ENCODE measurements around the gene ZDHHC14. TPM values are rescaled to one million over a fixed set of nuclear protein-coding genes. Genes with fewer than 3 reads are reported as not detected.

ZDHHC14 gene
- total and polyA plus RNA-seq, 2 of the 8 experiments (the other 6 are each of a cell fraction or from before 2014, with no cell fraction given) = 2.9 to 5.3 TPM

DNA sequence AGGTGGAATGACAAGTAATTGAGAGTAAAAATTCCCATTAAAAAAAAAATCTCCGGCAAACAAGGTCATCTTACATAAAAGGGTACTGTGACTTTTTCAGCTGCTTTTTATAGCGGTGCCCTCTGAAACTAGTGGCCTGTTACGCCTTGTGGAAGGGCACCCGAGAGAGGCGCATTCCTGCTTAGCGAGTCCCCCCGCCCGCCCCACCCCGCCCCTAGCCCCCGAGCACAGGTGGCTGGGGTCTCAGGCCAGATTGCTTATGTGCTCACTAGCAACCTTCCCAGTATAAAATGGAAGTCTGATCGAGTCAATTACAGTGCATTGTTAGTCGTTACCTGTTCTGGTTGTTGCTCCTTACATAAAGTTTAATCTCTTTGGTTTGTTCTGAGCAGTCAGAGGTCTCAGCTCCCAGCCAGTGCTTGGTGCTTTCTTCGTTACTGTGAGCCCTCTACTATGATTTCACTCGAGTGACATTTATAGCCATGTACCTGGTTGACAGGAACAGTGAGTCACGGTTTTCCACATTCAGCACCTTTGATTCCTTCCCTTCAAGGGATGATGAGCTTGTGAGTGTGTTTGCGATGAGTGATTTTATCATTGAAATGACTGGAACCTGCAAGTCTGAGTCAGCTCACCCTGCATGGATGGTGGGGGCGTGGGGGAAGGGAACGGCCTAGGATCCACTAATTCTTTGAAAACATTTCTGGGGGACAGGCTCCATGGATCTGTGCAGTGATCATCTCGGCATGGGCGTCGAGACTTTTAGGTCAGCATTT lies 47.6 kb downstream of the ZDHHC14 start:
- no peak overlapping the region for H4K8ac ChIP-seq (ENCODE audit: extremely low read depth, insufficient read depth, low read length)
- no peak overlapping the region for H2BK5ac ChIP-seq (ENCODE audit: low read depth, low read length)
- H3K9ac ChIP-seq (replicated peaks in 1 of 4; ENCODE audit: extremely low read depth in 1 of 4, low read depth in 3 of 4, low read length in 3 of 4) = no peak overlapping the region
- no peak overlapping the region for H4K91ac ChIP-seq (replicated peaks; ENCODE audit: insufficient read length, low read length)
- no peak overlapping the region for H2AFZ ChIP-seq (ENCODE audit: low read length)
- H2BK20ac ChIP-seq (ENCODE audit: low read length) = no peak overlapping the region
- H3K23ac ChIP-seq (ENCODE audit: insufficient read length) = no peak overlapping the region
- peaks cover 2 to 10% (median 7%) of the 10 kb centered on the region in 4 experiments; a peak in 6 of 7 replicates for H3K4me1 ChIP-seq (replicated peaks in 1 of 4; ENCODE audit: control insufficient read depth in 3 of 4, insufficient read depth in 4 of 4, low read length in 3 of 4)
- no peak for TF ChIP-seq NANOG (IDR thresholded peaks at IDR 0.05; ENCODE audit: insufficient read depth, low read depth, low read length, poor library complexity, severe bottlenecking)
- TF ChIP-seq SIX5 (IDR thresholded peaks at IDR 0.05; ENCODE audit: low read depth, low read length) = no peak
- no peak for TF ChIP-seq BCL11A (IDR thresholded peaks at IDR 0.05; ENCODE audit: low read depth in 2 of 2, low read length in 2 of 2)
- TF ChIP-seq EP300 (IDR thresholded peaks at IDR 0.05; ENCODE audit: borderline replicate concordance in 1 of 2, low read depth in 2 of 2, low read length in 2 of 2) = no peak
- no peak for TF ChIP-seq POLR2AphosphoS5 (IDR thresholded peaks at IDR 0.05; ENCODE audit: low read depth, low read length)
- TF ChIP-seq, protein P1, sequence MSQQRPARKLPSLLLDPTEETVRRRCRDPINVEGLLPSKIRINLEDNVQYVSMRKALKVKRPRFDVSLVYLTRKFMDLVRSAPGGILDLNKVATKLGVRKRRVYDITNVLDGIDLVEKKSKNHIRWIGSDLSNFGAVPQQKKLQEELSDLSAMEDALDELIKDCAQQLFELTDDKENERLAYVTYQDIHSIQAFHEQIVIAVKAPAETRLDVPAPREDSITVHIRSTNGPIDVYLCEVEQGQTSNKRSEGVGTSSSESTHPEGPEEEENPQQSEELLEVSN (IDR thresholded peaks at IDR 0.05) = no peak
- H2BK15ac ChIP-seq (ENCODE audit: low read length) = no peak overlapping the region
- no peaks in the 10 kb centered on the region; the same call in 1 of the 2 replicates for H3K23me2 ChIP-seq (ENCODE audit: low read depth, low read length)
- H3K4ac ChIP-seq (replicated peaks; ENCODE audit: insufficient read length, low read depth, low read length) = no peak overlapping the region
- no peaks in the 10 kb centered on the region for H4K20me1 ChIP-seq (replicated peaks in 1 of 2; ENCODE audit: control insufficient read depth in 1 of 2, insufficient read depth in 2 of 2, low read length in 2 of 2)
- H3K4me3 ChIP-seq (ENCODE audit: extremely low read depth in 1 of 4, insufficient read depth in 2 of 4, low read depth in 3 of 4, low read length in 4 of 4) = no peak overlapping the region
- no peak overlapping the region for H3K18ac ChIP-seq (ENCODE audit: extremely low read depth, low read length)
- H2BK120ac ChIP-seq (replicated peaks; ENCODE audit: low read depth, low read length) = no peak overlapping the region
- H3K27me3 ChIP-seq (replicated peaks in 1 of 4; ENCODE audit: control insufficient read depth in 3 of 4, extremely low read depth in 1 of 4, insufficient read depth in 3 of 4, low read length in 3 of 4) = no peaks in the 10 kb centered on the region
- ChIA-PET POLR2A (ENCODE audit: partially characterized antibody) (interaction anchor here (1.1 kb wide), 1 partner anchor 59 kb away, joined by 3 read pairs; no protein-coding TSS in a partner anchor), CTCF (ENCODE audit: partially characterized antibody) (interaction anchor here (0.6 to 1.2 kb wide), 3 partner anchors 57 to 458 kb away, joined by 3 to 4 read pairs (median 3); no protein-coding TSS in a partner anchor)
- FAIRE-seq (no peak), DNase-seq (ENCODE audit: low read depth in 1 of 2, low spot score in 2 of 2) (no peak)
- no peak overlapping the region for H3K27ac ChIP-seq (ENCODE audit: low read depth, low read length)
- H3K36me3 ChIP-seq (ENCODE audit: control insufficient read depth in 2 of 4, insufficient read depth in 4 of 4, low read length in 3 of 4) = no peaks in the 10 kb centered on the region
- no peaks in the 10 kb centered on the region for H3K9me3 ChIP-seq (ENCODE audit: insufficient read depth in 2 of 2, low read depth in 1 of 2, low read length in 1 of 2)
- no peak overlapping the region for H3K56ac ChIP-seq (replicated peaks; ENCODE audit: insufficient read length, low read depth, low read length)
- no peaks in the 10 kb centered on the region for H3K79me2 ChIP-seq (ENCODE audit: control insufficient read depth in 1 of 2, insufficient read depth in 2 of 2, low read length in 2 of 2)
- H2BK12ac ChIP-seq (ENCODE audit: low read depth, low read length) = 0 out of 2 replicates have a peak overlapping the region, but pooled peaks have one; percentile 62
- H4K5ac ChIP-seq (ENCODE audit: insufficient read length, low read depth, low read length) = no peak overlapping the region
- WGBS, 2 experiments (ENCODE audit: extremely low coverage in 1 of 2, insufficient coverage in 1 of 2, insufficient read length in 1 of 2, insufficient replicate concordance in 2 of 2, low coverage in 1 of 2, low lambda C conversion rate in 2 of 2, missing lambda C conversion rate in 1 of 2) = 65% methylated on average over 15 of the region's 21 CpGs; no CpG with 5 or more reads in 1 of the 2 experiments
- H2AK5ac ChIP-seq (ENCODE audit: low read depth, low read length) = no peak overlapping the region
- H3K4me2 ChIP-seq (ENCODE audit: insufficient read depth in 1 of 2, low read depth in 2 of 2, low read length in 2 of 2) = peak overlapping the region in 1 of 2 experiments; percentile 32; a peak in 2 of 4 replicates
- H3K79me1 ChIP-seq (ENCODE audit: low read depth, low read length) = no peaks in the 10 kb centered on the region; the same call in 1 of the 2 replicates
- H3K14ac ChIP-seq (ENCODE audit: insufficient read length) = no peak overlapping the region
